Lung (tissue), 12 donors: Measurements from ENCODE around the gene GLB1L3. TPM values are rescaled to one million over a fixed set of nuclear protein-coding genes. Genes with fewer than 3 reads are reported as not detected.

Experiments
- ATAC-seq: fragments of 200-7000 bp; cut with Tn5 transposase; one replicate; pipeline ENCODE4 v1.9.1; 2020; ENCODE audit warnings: moderate number of reproducible peaks; ENCODE audit not compliant: insufficient read depth, low FRiP score
- DNase-seq, 3 donors: peaks; one replicate each; pipeline ENCODE4 v3.0.0-alpha.2; 2013 to 2017
- H3K27ac ChIP-seq, 2 donors: one replicate each; pipeline ENCODE4 v1.5.1; 2013; ENCODE audit warnings: mild to moderate bottlenecking in 2 of 2, moderate library complexity in 2 of 2, control low read depth in 1 of 2, inconsistent platforms in 1 of 2, low read depth in 1 of 2, low read length in 1 of 2
- H3K27me3 ChIP-seq, 3 donors: one replicate each; pipeline ENCODE4 v1.5.1; 2013; ENCODE audit warnings: low read length in 2 of 3; ENCODE audit not compliant: control insufficient read depth in 3 of 3, insufficient read depth in 3 of 3
- H3K36me3 ChIP-seq, 4 donors: one replicate each; pipeline ENCODE4 v1.5.1; 2013; ENCODE audit warnings: low read length in 4 of 4, mild to moderate bottlenecking in 1 of 4, moderate library complexity in 1 of 4; ENCODE audit not compliant: control insufficient read depth in 4 of 4, insufficient read depth in 4 of 4
- H3K4me1 ChIP-seq, 5 donors: one replicate each; pipeline ENCODE4 v1.5.1; 2013; ENCODE audit warnings: low read length in 5 of 5, mild to moderate bottlenecking in 2 of 5, moderate library complexity in 1 of 5; ENCODE audit not compliant: control insufficient read depth in 5 of 5, insufficient read depth in 5 of 5
- H3K4me3 ChIP-seq: one replicate; pipeline ENCODE4 v1.5.1; 2013; ENCODE audit warnings: mild to moderate bottlenecking, control low read depth, moderate library complexity
- H3K9ac ChIP-seq, 2 donors: one replicate each; pipeline ENCODE4 v1.5.1; 2013; ENCODE audit warnings: low read length in 2 of 2, control low read depth in 1 of 2; ENCODE audit not compliant: insufficient read depth in 1 of 2
- H3K9me3 ChIP-seq, 4 donors: one replicate each; pipeline ENCODE4 v1.5.1; 2013; ENCODE audit warnings: low read length in 3 of 4, mild to moderate bottlenecking in 1 of 4, moderate library complexity in 1 of 4; ENCODE audit not compliant: control insufficient read depth in 4 of 4, insufficient read depth in 3 of 4
- WGBS, 2 donors: extraction: QIAGEN DNeasy Blood & Tissue Kit; methylation state at CpG; one replicate each; pipeline ENCODE4 v1.1.7; 2013; 5-methylcytosine and 5-hydroxymethylcytosine counted together
- polyA plus RNA-seq, 2 donors: library from polyadenylated mRNA; stranded (reverse); fragments of 200-250 nt; gene quantifications; one replicate each; pipeline ENCODE4 v1.2.1, GENCODE V29; 2013
- total RNA-seq, 2 donors: library from RNA; depleted of rRNA in 1 of 2; stranded (reverse); fragments of >200 nt in 1 of 2; gene quantifications; one replicate each; pipeline ENCODE4 v1.2.1, GENCODE V29; 2014 to 2021
- TF ChIP-seq, protein P1 (sequence below): IDR thresholded peaks from 2 replicates; pipeline ENCODE4 v1.5.1; 2012; ENCODE audit warnings: mild to moderate bottlenecking; ENCODE audit errors: control extremely low read depth, extremely low read depth
- donor health status: control.
- donor health status: control.
- donor health status: Bipolar disorder and iron deficiency.
- donor health status: healthy.
- donor health status: DM: yes; HTN: yes; CAD: no.

The GLB1L3 gene
- total and polyA plus RNA-seq, 4 donors = 0.06 to 0.29 (median 0.18) TPM; not detected in 1

DNA sequence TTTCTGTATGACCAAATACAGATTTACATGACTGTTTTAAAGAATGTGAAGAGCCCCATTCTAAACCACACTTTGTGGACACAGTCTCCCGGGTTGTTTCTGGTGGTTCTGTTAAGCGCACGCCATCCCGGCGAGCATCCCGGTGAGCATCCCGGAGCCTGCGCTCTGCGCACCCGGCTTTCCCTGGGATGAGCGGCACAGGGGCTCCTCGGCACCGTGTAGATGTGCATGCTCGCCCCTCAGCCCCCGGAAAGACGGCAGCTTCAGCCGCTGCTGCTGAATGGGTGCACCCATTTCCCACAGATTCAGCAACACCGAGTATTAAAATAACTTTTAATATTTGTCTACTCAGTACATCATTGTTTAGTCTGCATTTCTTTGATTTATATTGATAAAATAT, 91.6 kb downstream of the GLB1L3 start:
- DNase-seq (no peak), ATAC-seq (no peak)
- no peak overlapping the region for H3K4me3 ChIP-seq
- H3K27me3 ChIP-seq = no peaks in the 10 kb centered on the region
- H3K36me3 ChIP-seq = no peaks in the 10 kb centered on the region
- WGBS, 2 donors = 89 to 95% methylated on average over 18 of the region's 18 CpGs
- no peak overlapping the region for H3K27ac ChIP-seq
- H3K9ac ChIP-seq = no peak overlapping the region
- no peaks in the 10 kb centered on the region for H3K4me1 ChIP-seq
- TF ChIP-seq, protein P1, sequence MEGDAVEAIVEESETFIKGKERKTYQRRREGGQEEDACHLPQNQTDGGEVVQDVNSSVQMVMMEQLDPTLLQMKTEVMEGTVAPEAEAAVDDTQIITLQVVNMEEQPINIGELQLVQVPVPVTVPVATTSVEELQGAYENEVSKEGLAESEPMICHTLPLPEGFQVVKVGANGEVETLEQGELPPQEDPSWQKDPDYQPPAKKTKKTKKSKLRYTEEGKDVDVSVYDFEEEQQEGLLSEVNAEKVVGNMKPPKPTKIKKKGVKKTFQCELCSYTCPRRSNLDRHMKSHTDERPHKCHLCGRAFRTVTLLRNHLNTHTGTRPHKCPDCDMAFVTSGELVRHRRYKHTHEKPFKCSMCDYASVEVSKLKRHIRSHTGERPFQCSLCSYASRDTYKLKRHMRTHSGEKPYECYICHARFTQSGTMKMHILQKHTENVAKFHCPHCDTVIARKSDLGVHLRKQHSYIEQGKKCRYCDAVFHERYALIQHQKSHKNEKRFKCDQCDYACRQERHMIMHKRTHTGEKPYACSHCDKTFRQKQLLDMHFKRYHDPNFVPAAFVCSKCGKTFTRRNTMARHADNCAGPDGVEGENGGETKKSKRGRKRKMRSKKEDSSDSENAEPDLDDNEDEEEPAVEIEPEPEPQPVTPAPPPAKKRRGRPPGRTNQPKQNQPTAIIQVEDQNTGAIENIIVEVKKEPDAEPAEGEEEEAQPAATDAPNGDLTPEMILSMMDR = no peak
- H3K9me3 ChIP-seq = no peaks in the 10 kb centered on the region

Other genes with a start within 250 kb of the GLB1L3 start
- 10 to 100 TPM; 33.5 to 72.2 TPM for gene JAM3, start 207.3 kb upstream of the GLB1L3 start, total RNA-seq
- 10 to 100 TPM; 10.3 to 13.6 TPM for gene JAM3, start 207.3 kb upstream of the GLB1L3 start, polyA plus RNA-seq
- 10 to 100 TPM; 23.5 TPM for gene NCAPD3, start 52.4 kb upstream of the GLB1L3 start, total RNA-seq
- 1 to 10 TPM; 4.4 to 9.5 TPM for gene NCAPD3, start 52.4 kb upstream of the GLB1L3 start, polyA plus RNA-seq
- 10 to 100 TPM; 34.4 to 37.6 TPM for gene VPS26B, start 51.7 kb upstream of the GLB1L3 start, total RNA-seq
- 10 to 100 TPM; 17.1 to 20.3 TPM for gene VPS26B, start 51.7 kb upstream of the GLB1L3 start, polyA plus RNA-seq
- 10 to 100 TPM; 30.1 to 40.0 TPM for gene THYN1, start 23.0 kb upstream of the GLB1L3 start, total RNA-seq
- gene THYN1, start 23.0 kb upstream of the GLB1L3 start, polyA plus RNA-seq = 10 to 100 TPM; 31.5 to 67.4 TPM
- gene ACAD8, start 22.8 kb upstream of the GLB1L3 start, total RNA-seq = 10 to 100 TPM; 34.9 to 36.3 TPM
- 10 to 100 TPM; 24.7 to 25.1 TPM for gene ACAD8, start 22.8 kb upstream of the GLB1L3 start, polyA plus RNA-seq
- 10 to 100 TPM in 1 of 2 donors, 1 to 10 TPM in 1; 7.3 to 13.6 TPM for gene GLB1L2, start 55.6 kb downstream of the GLB1L3 start, total RNA-seq
- 10 to 100 TPM in 1 of 2 donors, 1 to 10 TPM in 1; 7.1 to 11.4 TPM for gene GLB1L2, start 55.6 kb downstream of the GLB1L3 start, polyA plus RNA-seq
- under 1 TPM; 0.40 to 0.49 TPM for gene B3GAT1, start 135.9 kb downstream of the GLB1L3 start, total RNA-seq
- gene B3GAT1, start 135.9 kb downstream of the GLB1L3 start, polyA plus RNA-seq = under 1 TPM; 0.03 to 0.14 TPM